ENCODE data around the gene KLHL18.
"Not testable (repeated sequence)": the region's sequence is repeated elsewhere in the genome, so short reads cannot be mapped to it uniquely, and the experiment has no call there.

Gene KLHL18

DNA sequence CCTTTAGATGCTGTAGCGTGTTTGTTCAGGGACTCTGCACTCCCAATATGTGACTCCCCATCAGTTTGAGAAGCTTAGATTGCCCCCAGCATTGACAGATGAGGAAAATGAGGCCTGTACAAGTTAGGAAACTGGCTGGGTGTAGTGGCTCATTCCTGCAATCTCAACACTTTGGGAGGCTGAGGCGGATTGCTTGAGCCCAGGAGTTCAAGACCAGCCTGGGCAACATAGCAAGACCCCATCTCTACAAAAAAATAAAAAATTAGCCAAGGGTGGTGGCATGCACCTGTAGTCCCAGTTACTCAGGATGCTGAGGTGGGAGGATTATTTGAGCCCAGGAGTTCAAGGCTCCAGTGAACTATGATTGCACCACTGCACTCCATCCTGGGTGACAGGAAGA lies 84.1 kb downstream of the KLHL18 start:
- DNase-seq, result no peak

DNA sequence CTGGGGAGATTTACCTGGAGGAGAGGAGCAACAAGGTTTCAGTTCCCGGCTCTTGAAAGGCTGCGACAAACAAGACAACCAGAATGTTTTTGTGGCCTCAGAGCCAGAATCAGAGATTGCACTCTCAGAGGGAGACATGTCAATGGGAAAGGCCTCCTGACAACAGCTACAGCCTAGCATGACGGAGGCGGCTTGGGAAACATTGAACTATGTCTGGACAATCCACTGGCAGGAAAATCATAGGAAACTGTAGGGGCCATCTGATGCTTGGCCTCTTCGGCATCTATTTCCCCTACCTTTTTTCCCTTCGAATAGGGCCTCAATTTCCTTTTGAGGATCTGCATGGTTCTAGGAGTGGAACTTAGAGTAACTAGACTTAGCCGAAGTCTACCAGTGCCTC lies 84.9 kb downstream of the KLHL18 start:
- DNase-seq, result no peak

DNA sequence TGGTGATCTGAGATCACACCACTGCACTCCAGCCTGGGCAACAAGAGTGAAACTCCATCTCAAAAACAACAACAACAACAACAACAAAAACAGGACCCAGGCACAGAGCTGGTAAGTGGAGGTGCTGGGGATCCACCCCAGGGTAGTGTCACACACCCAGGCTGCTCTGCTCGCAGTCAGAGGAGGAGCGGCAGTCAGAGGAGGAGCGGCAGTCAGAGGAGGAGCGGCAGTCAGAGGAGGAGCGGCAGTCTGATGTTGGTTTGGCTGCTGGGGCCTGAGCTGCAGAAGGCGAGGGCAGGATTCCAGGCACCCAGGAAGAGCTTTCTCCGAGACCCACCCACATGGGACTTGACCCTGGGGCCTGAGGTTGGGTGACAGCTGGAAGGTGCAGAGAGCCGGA lies 87.3 kb downstream of the KLHL18 start:
- not testable (repeated sequence) for DNase-seq

DNA sequence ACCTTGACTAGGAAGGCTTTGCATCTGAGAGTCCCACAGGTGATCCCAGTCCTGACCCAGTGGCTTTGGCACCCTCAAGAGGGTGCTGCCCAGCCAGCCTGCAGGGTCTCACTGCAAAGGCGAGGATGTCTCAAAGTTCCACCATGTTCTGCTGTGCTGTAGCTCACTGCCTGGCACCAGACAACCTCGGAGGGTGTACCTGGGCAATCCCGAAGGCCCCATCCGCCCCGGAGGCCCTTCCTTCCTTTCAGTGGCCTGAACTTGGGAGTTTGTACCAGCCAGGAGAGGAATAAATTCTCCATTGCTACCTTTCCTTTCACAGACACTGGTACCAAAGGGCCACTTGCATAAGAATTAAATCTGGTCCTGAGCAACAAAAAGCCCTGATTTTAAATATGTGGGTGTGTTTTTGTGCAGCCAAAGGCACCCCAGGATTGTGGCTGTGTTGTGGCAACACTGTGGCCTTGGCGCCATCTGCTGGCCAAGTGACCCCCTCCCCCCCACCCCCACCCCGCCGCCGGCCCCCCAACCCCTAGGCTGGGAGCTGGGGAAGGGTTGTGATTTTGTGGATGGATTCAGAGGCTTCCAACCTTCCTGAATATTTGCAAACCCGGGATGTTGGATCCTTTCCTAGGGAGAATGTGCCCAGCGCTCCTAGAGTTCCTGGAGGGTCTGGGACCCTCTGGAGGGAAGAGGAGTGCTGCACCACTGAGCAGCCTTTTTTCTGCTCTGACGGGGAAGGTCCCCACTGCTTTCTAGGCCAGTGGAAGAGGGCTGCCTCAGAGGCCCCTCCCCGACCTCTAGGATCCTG lies 88.3 kb downstream of the KLHL18 start:
- DNase-seq, result no peak

DNA sequence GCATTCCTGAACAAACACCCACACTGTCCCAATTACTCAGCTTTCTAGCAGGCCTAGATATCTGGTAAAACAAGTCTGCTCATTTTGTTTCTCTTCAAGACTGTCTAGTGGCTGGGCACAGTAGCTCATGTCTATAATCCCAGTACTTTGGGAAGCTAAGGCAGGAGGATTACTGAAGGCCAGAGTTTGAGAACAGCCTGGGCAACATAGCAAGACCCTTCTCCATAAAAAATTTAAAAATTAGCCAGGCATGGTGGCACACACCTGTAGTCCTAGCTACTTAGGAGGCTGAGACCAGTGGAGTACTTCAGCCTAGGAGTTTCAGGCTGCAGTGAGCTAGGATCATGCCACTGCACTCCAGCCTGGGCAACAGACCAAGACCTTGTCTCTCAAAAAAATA lies 91.8 kb downstream of the KLHL18 start:
- DNase-seq, result no peak

DNA sequence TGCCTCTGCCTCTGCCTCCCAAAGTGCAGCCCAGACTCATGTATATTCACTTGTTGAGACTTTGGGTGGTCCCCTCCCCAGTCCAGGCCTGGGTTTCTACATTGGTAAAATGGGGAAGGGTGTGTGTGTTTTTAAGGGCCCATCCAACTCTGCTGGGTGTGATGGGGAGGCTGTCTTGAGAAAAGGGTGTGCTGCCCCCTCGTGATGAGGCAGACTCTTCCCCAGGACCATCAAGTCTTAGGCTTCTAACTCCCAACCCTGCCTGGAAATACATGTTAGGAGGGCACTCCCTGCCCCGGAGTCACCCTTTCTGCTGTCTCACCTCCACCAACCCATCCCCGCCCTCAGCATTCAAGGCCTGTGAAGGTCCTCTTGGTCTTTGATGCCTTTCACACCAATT lies 93.6 kb downstream of the KLHL18 start:
- DNase-seq, result no peak

DNA sequence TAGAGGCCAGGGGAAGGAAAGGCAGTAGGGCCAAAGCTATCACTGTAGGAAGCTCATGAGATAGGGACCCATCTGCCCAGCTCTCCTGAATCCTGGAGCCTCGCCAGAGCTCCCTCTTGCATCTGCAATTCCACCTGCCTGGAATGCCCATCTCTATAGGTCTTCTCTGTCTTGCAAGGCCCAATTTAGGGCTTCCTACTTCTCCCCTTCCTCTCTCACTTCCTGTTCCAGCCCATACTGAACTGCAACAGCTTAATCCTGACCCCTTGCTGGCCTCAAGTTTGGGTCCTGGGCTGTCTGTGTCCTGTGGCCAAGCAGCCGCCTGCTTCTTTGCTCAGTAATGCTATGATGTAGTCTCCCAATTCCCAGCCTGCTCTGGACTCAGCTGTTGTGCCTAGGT lies 94.4 kb downstream of the KLHL18 start:
- no peak for DNase-seq

DNA sequence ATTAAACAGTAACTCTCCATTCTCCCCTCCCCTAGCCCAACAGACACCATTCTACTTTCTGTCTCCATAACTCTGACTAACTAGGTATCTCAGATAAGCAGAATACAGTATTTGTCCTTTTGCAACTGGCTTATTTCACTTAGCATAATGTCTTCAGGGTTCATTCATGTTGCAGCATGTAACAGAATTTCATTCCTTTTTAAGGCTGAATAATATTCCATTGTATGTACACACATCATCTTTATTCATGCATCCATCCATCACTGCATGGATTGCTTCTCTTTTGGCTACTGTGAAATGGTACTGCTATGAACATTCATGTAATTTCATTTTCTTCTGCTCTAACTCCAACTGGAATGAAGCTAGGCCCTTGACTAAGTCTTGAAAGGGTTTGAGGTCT lies 96.1 kb downstream of the KLHL18 start:
- DNase-seq, result no peak

DNA sequence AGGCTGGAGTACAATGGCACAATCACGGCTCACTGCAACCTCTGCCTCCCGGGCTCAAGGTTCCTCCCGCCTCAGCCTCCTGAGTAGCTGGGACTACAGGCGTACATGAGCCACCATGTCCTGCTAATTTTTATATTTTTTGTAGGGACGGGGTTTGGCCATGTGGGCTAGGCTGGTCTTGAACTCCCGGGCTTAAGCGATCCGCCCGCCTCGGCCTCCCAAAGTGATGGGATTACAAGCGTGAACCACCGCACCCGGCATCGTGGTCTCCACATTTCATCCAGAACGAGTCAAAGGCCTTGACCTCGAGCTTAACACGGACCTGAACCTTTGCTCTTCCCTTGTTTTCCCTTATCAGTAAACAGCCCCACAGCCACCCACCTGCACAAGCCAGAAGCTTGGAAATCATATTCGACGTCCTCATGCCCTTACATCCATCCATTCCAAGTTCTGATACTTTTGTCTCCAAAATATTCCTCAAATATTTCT lies 96.7 kb downstream of the KLHL18 start:
- DNase-seq, result no peak

DNA sequence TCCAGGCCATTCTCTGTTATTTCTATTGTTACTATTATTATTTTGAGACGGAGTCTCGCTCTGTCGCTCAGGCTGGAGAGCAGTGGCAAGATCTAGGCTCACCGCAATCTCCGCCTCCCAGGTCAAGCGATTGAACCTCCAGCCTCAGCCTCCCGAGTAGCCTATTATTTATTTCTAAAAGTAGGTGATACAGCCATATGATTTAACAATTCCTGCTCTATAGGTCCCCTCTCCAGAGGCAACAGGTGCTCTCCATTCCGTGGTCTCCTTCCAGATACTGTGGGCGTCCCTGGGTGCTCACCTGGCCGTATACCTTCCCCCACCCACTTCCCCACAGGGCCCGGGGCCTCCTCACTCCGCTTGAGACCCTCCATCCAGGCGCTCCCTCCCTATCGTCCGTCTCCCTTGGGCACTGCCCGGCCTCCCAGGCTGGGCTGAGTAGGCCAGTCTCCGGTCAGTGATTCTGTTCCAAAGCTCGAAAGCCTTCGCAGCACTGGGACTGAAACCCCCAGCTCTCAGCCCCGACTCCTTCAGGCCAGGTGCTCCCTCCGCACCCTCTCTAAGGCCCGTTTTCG lies 97.4 kb downstream of the KLHL18 start:
- DNase-seq, result no peak

DNA sequence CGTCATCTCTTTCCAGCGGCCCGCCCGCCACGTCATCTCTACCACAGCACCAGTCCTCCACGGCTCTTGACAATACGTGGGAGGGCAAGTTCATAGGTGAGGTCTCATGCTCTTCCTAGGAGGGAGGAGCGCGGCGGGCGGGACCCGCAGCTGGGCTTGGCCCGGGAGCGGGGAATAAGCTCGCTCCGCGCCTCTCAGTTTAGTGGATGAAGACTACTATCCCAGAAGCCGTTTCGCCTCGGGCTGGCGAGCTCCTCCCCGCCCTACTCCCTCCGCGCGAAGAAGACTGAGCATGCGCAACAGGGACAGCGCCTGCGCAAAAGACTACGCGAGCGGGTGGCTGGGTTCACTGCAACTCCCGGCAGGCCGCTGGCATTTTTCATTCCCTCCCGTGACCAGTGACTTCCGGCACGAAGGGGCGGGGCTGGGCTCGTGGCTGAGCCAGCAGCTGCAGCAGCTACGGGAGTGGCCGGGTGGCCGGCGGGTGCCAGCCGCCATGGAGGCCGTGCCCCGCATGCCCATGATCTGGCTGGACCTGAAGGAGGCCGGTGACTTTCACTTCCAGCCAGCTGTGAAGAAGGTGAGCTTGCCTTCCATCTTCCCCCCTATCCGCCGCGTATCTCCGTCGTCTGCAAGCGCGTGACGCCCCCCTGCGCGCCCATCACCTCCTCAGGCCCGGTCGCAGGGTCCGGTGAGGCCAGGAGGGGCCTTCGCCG lies 98.0 kb downstream of the KLHL18 start, which contains the start of gene PTPN23:
Gene PTPN23, plus strand, starts transcription at position 421 of the 716 bp plus-strand sequence. Its CDS starts 76 bp downstream, at position 497.
- DNase-seq, result peak; percentile 98

DNA sequence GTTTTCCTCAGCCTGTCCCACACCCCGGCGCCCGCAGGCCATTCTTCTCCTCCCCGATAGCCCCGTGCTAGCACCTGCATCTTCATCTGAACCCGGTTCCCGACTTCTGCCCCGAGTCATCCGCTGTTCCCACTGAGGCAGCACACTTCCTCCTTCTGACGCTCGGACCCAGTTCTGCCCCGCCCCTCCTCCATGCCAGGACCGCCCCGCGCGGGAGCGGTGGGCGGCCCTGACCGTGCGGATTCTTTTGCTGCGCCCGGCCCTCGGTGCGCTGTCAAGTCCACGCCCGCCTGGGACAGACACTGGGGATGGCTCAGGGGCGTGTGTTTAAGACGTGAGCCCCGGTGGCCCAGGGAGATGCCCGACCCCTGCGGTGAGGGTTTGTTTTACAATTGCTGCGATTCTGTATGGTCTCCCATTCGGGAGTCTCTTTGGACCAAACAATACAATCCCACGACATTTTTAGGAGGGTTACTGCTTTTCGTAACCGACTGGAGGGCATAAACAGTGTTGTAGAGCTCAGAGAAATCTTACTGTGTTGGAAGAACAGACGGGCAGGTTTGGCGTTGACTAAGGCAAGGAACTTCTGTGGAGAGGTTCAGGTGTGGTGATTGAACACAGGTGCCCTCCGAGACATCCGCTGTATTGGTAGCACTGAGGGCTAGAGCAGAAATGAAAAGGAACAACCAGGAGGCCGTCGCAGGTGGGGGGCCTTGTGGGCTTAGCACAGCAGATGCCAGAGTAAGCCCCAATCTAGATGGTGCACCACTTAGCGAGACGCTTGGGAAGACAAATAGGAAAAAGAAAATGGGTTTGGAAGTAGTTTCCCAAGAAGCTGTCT lies 98.8 kb downstream of the KLHL18 start:
- peak; percentile 59 for DNase-seq

DNA sequence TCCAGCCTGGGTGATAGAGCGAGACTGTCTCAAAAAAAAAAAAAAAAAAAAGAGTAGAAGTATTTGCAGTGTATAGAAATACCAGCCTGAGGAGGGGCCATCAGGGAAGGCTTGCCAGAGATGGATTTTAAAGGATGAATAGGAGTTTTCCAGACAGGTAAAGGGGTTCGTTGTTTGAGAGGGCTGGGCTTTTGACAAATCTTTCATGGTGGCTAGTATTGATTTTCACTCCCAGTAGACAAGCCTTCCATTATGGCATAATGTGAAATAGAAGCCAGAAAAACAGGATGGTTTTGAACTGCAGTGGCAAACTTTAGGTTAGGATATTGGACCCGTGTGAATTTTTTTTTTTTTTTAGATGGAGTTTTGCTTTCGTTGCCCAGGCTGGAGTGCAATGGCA lies 101.7 kb downstream of the KLHL18 start:
- DNase-seq, result no peak

DNA sequence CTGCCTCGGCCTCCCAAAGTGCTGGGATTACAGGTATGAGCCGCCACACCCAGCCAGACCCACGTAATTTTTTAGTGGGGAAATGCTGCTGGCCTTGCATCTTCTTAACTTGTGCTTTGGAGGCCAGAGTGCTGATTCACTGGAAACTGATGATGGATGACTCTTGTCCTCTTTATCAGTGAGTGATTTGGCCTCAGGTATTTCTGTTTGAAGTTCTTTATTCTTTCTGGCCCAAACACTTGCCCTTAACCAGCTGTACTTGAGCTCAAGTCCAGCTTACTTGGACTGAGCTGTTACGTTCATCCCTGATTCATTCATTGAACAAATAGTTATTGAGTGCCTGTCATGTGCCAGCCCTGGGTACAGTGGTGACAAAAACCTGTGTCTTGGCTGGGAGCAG lies 102.3 kb downstream of the KLHL18 start:
- no peak for DNase-seq

DNA sequence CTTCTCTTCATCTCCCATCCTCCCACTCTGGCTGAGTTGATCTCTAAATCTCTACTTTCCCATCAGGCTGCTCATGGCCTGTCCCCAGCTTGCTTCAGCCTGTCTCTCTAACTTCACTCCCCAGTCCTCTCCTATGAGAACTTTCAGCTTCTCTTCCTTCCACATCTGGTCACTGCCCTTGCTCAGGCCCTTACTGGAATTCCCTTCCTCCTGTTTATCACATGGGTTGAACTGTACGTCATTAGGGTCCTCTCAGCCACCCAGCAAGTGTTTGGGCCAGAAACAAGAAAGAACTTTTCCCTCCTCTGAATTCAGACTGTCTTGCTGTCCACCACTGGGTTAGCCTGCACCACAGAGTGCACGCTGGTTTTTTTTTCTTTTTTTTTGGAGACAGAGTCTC lies 103.1 kb downstream of the KLHL18 start:
- no peak for DNase-seq

DNA sequence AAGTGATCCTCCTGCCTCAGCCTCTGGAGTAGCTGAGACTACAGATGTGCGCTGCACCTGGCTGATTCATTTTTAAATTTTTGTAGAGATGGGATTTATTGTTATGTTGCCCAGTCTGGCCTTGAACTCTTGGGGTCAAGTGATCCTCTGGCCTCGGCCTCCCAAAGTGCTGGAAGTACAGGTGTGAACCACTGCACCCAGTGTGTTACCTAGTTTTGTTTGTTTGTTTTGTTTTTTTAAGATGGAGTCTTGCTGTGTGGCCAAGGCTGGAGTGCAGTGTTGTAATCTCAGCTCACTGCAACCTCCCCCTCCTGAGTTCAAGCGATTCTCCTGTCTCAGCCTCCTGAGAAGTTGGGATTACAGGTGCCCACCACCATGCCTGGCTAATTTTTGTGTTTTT lies 110.2 kb downstream of the KLHL18 start:
- DNase-seq, result no peak

DNA sequence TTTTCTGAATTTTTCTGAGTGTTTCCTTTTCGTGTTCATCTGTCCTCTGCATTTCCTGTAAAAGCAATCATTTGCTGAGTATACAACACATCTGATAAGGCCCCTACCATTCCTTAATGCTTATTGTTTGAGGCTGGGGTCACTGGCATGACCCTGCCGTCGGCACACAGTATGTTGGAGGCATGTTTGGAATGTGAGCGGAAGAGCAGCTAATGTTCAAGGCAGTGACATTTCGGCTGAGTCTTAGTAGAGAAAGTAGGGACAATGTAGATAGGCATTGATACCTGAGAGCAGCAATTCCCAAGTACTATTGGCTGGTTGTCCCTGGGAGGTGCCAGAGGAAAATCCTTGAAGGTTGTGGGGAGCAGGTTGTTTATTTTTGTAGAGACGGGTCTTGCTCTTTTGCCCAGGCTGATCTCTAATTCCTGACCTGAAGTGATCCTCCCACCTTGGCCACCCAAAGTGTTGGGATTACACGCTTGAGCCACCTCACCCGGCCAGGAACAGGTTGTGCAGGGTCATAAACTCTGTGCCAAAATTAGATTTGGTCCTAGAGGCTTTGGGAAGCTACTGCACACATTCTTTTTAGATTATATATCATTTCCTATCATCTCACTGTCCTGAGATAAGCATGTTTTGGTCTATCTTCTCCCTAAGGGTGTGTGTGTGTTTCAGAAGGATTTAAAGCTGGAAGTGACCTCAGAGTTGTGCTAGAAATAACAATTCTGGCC lies 111.6 kb downstream of the KLHL18 start:
- no peak for DNase-seq

DNA sequence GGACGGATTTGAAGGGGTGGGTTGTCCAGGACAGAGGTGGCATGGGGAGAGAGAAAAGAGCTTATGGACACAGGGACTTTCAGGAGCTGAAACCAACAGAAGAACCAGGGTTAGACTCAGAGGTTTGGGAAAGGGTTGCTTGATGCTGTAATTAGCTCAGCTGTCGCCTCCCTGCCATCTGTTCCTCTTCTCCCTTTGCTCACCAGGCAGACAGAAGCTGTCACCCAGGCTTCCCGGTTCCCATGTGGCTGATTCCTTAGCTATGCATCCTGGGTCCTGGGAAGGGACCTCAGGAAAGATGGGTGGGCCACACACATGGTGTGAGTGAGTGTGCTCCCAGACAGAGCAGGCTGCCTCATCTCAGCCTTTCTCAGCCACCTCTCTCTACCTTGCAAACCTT lies 112.1 kb downstream of the KLHL18 start:
- DNase-seq, result no peak
